Transverse colon (tissue), 4 donors: ENCODE results near the gene NR0B2.

Experiments
- EP300 ChIP-seq: sonication (generic); formaldehyde crosslinking; IDR thresholded peaks from one replicate; pipeline ENCODE4 v1.6.1; 2017; ENCODE audit warnings: antibody characterized with exemption, low read depth
- POLR2A ChIP-seq: fragments of 450-650 bp; IDR thresholded peaks from one replicate; pipeline ENCODE4 v1.6.1; 2016; ENCODE audit warnings: antibody characterized with exemption, mild to moderate bottlenecking, moderate library complexity
- POLR2AphosphoS5 ChIP-seq, 3 donors: sonication (generic); formaldehyde crosslinking; IDR thresholded peaks; one replicate each; pipeline ENCODE4 v1.6.1; 2016; ENCODE audit warnings: antibody characterized with exemption in 3 of 3
- TF ChIP-seq, protein P1 (sequence below), 5 experiments: fragments of 200-600 bp in 3 of 5; fragments of 450-650 bp in 2 of 5; sonication (generic) in 3 of 5; IDR thresholded peaks; 1 replicate in 2 of 5; 2 replicates in 3 of 5; pipeline ENCODE4 v1.5.1; 2016 to 2017; ENCODE audit warnings: antibody characterized with exemption in 5 of 5, inconsistent platforms in 3 of 5, mild to moderate bottlenecking in 2 of 5, moderate library complexity in 1 of 5

DNA sequence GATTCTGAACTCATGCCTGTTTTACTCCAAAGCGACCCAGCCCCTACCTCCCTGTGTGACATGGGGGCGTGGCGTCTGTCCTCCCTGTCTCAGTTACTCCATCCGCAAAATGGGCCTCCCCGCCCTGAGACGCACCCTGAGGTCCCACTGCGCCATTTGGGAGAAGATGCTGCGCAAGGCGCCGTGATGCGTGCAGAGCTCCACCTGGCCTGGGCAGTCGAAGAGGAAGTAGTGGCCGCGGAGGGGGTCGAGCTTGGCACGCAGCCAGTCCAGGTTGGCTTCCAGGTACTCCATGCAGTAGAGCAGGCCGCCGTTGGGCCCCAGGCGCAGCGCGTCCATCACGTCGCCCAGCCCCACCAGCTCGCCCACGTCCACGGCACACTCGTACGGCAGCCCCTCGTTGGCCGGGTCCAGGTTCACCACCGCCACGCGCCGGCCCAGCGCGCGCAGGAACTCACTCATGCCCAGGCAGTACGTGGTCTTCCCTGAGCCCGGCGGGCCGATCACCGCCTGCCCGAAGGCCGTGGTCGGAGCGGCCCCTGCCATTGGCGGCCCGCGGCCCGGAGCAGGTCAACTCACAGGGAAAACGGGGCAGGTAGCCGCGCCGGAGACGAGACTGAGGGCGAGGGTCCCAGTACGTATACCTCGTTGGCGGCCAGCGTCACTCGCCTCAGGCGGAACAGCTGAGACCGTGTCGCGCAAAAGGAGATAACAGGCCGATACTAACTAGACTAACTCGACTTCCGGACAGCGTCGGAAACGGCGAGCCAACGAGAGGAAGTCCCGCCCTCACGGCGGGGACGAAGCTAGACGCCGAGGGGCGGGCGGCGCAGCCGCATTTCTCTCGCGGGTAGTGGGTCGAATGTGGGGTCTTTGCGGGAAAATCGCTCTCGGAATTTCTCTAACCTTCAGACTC is 24.0 kb downstream of the NR0B2 start, which contains the start of gene GPN2:
- TF ChIP-seq, protein P1, sequence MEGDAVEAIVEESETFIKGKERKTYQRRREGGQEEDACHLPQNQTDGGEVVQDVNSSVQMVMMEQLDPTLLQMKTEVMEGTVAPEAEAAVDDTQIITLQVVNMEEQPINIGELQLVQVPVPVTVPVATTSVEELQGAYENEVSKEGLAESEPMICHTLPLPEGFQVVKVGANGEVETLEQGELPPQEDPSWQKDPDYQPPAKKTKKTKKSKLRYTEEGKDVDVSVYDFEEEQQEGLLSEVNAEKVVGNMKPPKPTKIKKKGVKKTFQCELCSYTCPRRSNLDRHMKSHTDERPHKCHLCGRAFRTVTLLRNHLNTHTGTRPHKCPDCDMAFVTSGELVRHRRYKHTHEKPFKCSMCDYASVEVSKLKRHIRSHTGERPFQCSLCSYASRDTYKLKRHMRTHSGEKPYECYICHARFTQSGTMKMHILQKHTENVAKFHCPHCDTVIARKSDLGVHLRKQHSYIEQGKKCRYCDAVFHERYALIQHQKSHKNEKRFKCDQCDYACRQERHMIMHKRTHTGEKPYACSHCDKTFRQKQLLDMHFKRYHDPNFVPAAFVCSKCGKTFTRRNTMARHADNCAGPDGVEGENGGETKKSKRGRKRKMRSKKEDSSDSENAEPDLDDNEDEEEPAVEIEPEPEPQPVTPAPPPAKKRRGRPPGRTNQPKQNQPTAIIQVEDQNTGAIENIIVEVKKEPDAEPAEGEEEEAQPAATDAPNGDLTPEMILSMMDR (IDR thresholded peaks at IDR 0.05): no peak
- TF ChIP-seq POLR2A: peak; percentile 88
- peak; percentile 80 to 96 (median 96) for TF ChIP-seq POLR2AphosphoS5 (IDR thresholded peaks at IDR 0.05)
- no peak for TF ChIP-seq EP300
